ENCODE measurements around the gene FLYWCH1. TPM values are rescaled to one million over a fixed set of nuclear protein-coding genes. Genes with fewer than 3 reads are reported as not detected.

Gene FLYWCH1
- total and polyA plus RNA-seq, 9 of the 15 experiments (the other 6 are each of a cell fraction or from before 2014, with no cell fraction given): 0.18 to 33.6 (median 11.3) TPM

DNA sequence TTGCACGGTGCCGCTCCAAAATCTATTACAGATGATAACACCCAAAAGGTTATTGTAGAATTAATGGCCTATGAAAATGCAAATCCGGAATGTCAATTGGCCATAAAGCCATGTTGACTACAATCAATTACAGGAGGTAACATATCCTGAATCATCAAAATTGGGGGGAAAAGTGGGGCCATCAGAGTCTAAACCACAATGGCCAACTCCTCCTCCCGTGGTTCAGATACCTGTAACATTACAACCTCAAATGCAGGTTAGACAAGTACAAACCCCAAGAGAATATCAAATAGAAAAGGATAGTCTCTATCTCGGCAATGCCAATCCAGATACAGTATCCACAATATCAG is 14.9 kb downstream of the FLYWCH1 start (continued):
- TF ChIP-seq RBM39 (optimal IDR thresholded peaks at IDR 0.05; ENCODE audit: low read depth, low read length): peak; percentile 42

DNA sequence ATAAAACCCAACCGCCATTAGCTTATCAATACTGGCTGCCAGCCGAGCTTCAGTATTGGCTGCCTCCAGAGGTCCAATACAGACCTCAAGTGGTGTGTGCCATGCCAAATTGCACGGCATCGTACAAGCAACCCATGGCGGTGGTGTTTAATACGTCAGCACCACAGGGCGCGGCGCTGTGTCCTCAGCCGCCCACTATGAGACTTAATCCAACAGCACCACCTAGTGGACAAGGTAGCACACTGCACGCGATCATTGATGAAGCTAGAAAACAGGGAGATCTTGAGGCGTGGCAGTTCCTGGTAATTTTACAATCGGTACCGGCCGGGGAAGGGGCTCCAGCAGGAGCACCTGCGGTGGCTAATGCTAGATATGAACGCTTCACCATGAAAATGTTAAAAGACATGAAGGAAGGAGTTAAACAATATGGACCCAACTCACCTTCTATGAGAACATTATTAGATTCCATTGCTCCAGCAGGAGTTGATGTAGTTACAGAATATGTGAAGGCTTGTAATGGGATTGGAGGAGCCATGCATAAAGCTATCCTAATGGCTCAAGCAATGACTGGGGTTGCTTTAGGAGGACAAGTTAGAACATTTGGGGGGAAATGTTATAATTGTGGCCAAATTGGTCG is 15.4 kb downstream of the FLYWCH1 start:
- Histone ChIP-seq H3K36me3 (ENCODE audit: control insufficient read depth, insufficient read depth, low read length) (peaks cover 19% of the 10 kb centered on the region; the same call in 1 of the 3 replicates), H3K27ac (ENCODE audit: extremely low read depth, low read depth, low read length) (no peak overlapping the region), H4K20me1 (replicated peaks; ENCODE audit: control insufficient read depth, insufficient read depth, low read length) (no peaks in the 10 kb centered on the region), H3K9ac (ENCODE audit: insufficient read depth in 1 of 2, low read depth in 2 of 2, low read length in 2 of 2) (no peak overlapping the region), H3K9me1 (ENCODE audit: control insufficient read depth, insufficient read depth, low read length) (no peaks in the 10 kb centered on the region), H3K4me1 (replicated peaks in 1 of 2; ENCODE audit: control insufficient read depth in 2 of 2, insufficient read depth in 2 of 2, low read length in 2 of 2) (peaks cover 3 to 22% of the 10 kb centered on the region in 2 experiments; a peak in 3 of 5 replicates), H3K79me2 (ENCODE audit: control insufficient read depth, insufficient read depth, low read length) (no peaks in the 10 kb centered on the region), H3K27me3 (ENCODE audit: control insufficient read depth in 2 of 2, insufficient read depth in 2 of 2, low read length in 2 of 2) (no peaks in the 10 kb centered on the region), H2AFZ (ENCODE audit: low read depth, low read length) (peak overlapping the region; percentile 86), H3K9me3 (replicated peaks; ENCODE audit: control insufficient read depth, insufficient read depth, low read depth, low read length) (no peaks in the 10 kb centered on the region), H3K4me2 (ENCODE audit: insufficient read depth, low read length) (peak overlapping the region; percentile 65), H3K4me3 (no peak overlapping the region)
- POLR2A ChIA-PET: interaction anchor here (0.7 to 1.0 kb wide), 3 partner anchors 13 to 124 kb away, joined by 3 read pairs; partner anchors contain the start of gene FLYWCH1
- CTCF ChIA-PET (ENCODE audit: low intra/inter-chr PET ratio): interaction anchor here (1.1 to 2.2 kb wide), 3 partner anchors 53 to 732 kb away, joined by 3 to 17 read pairs (median 12); no protein-coding TSS in a partner anchor
- DNase-seq (ENCODE audit: extremely low read depth in 1 of 4, low spot score in 3 of 4) (peak; percentile 75 to 93 (median 78)), ATAC-seq (peak; percentile 98), FAIRE-seq (peak; percentile 99)
- 6% methylated on average over 19 of the region's 19 CpGs for WGBS (ENCODE audit: insufficient coverage, low coverage, missing lambda C conversion rate)
- no TSS peak for BruUV-seq (replicated peaks)
- intact Hi-C loops (cut with micrococcal nuclease): loop anchor here (5.0 kb wide), 1 partner anchor 55 kb away; the partner anchor contains the start of gene PKMYT1
- in situ Hi-C loops (cut with MboI): loop anchor here (5.0 kb wide), 1 partner anchor 90 kb away; no protein-coding TSS in a partner anchor
- TF ChIP-seq, protein P1, sequence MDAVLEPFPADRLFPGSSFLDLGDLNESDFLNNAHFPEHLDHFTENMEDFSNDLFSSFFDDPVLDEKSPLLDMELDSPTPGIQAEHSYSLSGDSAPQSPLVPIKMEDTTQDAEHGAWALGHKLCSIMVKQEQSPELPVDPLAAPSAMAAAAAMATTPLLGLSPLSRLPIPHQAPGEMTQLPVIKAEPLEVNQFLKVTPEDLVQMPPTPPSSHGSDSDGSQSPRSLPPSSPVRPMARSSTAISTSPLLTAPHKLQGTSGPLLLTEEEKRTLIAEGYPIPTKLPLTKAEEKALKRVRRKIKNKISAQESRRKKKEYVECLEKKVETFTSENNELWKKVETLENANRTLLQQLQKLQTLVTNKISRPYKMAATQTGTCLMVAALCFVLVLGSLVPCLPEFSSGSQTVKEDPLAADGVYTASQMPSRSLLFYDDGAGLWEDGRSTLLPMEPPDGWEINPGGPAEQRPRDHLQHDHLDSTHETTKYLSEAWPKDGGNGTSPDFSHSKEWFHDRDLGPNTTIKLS (IDR thresholded peaks at IDR 0.05; ENCODE audit: borderline replicate concordance, low read depth): peak; percentile 42; the same call in 1 of the 2 replicates
- TF ChIP-seq JUND (IDR thresholded peaks at IDR 0.05; ENCODE audit: borderline replicate concordance, low read depth, low read length) (peak; percentile 39; the same call in 1 of the 2 replicates), JUND (tag; IDR thresholded peaks at IDR 0.05; ENCODE audit: borderline replicate concordance, low read depth, low read length) (no peak; the same call in 2 of the 3 replicates), POLR2AphosphoS2 (IDR thresholded peaks at IDR 0.05; ENCODE audit: low read length) (peak; percentile 87; the same call in 1 of the 2 replicates), RB1 (IDR thresholded peaks at IDR 0.05; ENCODE audit: low read depth) (peak; percentile 82), ZNF639 (CRISPR knock-in tag; conservative IDR thresholded peaks at IDR 0.05 in 1 of 2, IDR thresholded peaks at IDR 0.05 in 1 of 2) (no peak), NBN (IDR thresholded peaks at IDR 0.05; ENCODE audit: low read depth) (0 out of 2 replicates have a peak, but pooled peaks have one; percentile 44), ZNF311 (CRISPR knock-in tag; IDR thresholded peaks at IDR 0.05) (no peak), BCOR (IDR thresholded peaks at IDR 0.05) (peak; percentile 20; the same call in 1 of the 2 replicates), ATF1 (CRISPR knock-in tag; IDR thresholded peaks at IDR 0.05) (peak; percentile 10; the same call in 1 of the 2 replicates), ATF1 (tag; IDR thresholded peaks at IDR 0.05) (peak; percentile 93), SMARCE1 (IDR thresholded peaks at IDR 0.05) (0 out of 2 replicates have a peak, but pooled peaks have one; percentile 25), HDAC1 (IDR thresholded peaks at IDR 0.05) (0 out of 4 replicates have a peak, but pooled peaks of 1 of the 2 experiments have one; percentile 18), KLF1 (tag; IDR thresholded peaks at IDR 0.05) (0 out of 2 replicates have a peak, but pooled peaks have one; percentile 40)
- TF ChIP-seq, protein P2, sequence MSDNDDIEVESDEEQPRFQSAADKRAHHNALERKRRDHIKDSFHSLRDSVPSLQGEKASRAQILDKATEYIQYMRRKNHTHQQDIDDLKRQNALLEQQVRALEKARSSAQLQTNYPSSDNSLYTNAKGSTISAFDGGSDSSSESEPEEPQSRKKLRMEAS (CRISPR knock-in tag; IDR thresholded peaks at IDR 0.05): peak; percentile 58
- TF ChIP-seq, protein P3, sequence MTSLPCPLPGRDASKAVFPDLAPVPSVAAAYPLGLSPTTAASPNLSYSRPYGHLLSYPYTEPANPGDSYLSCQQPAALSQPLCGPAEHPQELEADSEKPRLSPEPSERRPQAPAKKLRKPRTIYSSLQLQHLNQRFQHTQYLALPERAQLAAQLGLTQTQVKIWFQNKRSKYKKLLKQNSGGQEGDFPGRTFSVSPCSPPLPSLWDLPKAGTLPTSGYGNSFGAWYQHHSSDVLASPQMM (CRISPR knock-in tag; IDR thresholded peaks at IDR 0.05): no peak

All from K562 (cell line).